MM.1S (cell line): ENCODE data around the gene SIRT6.

Experiments used
- DNase-seq: peaks from one replicate; pipeline ENCODE4 v3.0.0-alpha.2; 2015
- H2AFZ ChIP-seq: fragments of 300-600 bp; sonication (generic); 2 replicates; pipeline ENCODE4 v1.6.0; 2016; ENCODE audit warnings: antibody characterized with exemption, low read length
- H3F3A ChIP-seq: fragments of 300-600 bp; sonication (generic); 2 replicates; pipeline ENCODE4 v1.6.1; 2016; ENCODE audit warnings: mild to moderate bottlenecking, antibody characterized with exemption, low read length, moderate library complexity, mixed read lengths; ENCODE audit not compliant: insufficient read depth
- H3K27ac ChIP-seq: fragments of 300-600 bp; sonication (generic); 2 replicates; pipeline ENCODE4 v1.5.1; 2016; ENCODE audit warnings: mild to moderate bottlenecking, low read length
- H3K27me3 ChIP-seq: fragments of 300-600 bp; sonication (generic); replicated peaks from 2 replicates; pipeline ENCODE4 v1.6.0; 2016; ENCODE audit warnings: low read length; ENCODE audit not compliant: insufficient read depth
- H3K36me3 ChIP-seq: fragments of 300-600 bp; sonication (generic); replicated peaks from 2 replicates; pipeline ENCODE4 v1.6.1; 2016; ENCODE audit warnings: mild to moderate bottlenecking, low read length, mixed read lengths; ENCODE audit not compliant: insufficient read depth
- H3K4me1 ChIP-seq: fragments of 300-600 bp; sonication (generic); 2 replicates; pipeline ENCODE4 v1.6.1; 2016; ENCODE audit warnings: low read length, mixed read lengths
- H3K4me2 ChIP-seq: fragments of 300-600 bp; sonication (generic); 2 replicates; pipeline ENCODE4 v1.6.0; 2016; ENCODE audit warnings: low read depth, low read length
- H3K4me3 ChIP-seq: fragments of 300-600 bp; sonication (generic); 2 replicates; pipeline ENCODE4 v1.5.1; 2016; ENCODE audit warnings: low read length, mixed read lengths
- H3K79me2 ChIP-seq: fragments of 300-600 bp; sonication (generic); 2 replicates; pipeline ENCODE4 v1.6.1; 2016; ENCODE audit warnings: mixed run types, low read length, mixed read lengths
- H3K9ac ChIP-seq: fragments of 300-600 bp; sonication (generic); 2 replicates; pipeline ENCODE4 v1.6.1; 2016; ENCODE audit warnings: low read length, mixed read lengths
- H3K9me2 ChIP-seq: fragments of 300-600 bp; sonication (generic); replicated peaks from 2 replicates; pipeline ENCODE4 v1.6.1; 2016; ENCODE audit warnings: mild to moderate bottlenecking, low read length, mixed read lengths; ENCODE audit not compliant: insufficient read depth
- H3K9me3 ChIP-seq: fragments of 300-600 bp; sonication (generic); replicated peaks from 2 replicates; pipeline ENCODE4 v1.6.1; 2016; ENCODE audit warnings: mild to moderate bottlenecking, low read length, mixed read lengths; ENCODE audit not compliant: insufficient read depth
- H4K20me1 ChIP-seq: fragments of 300-600 bp; sonication (generic); 2 replicates; pipeline ENCODE4 v1.6.1; 2016; ENCODE audit warnings: mild to moderate bottlenecking, low read length, moderate library complexity, mixed read lengths; ENCODE audit not compliant: insufficient read depth
- CTCF ChIP-seq: fragments of 300-600 bp; sonication (generic); IDR thresholded peaks from 2 replicates; pipeline ENCODE4 v1.5.1; 2016; ENCODE audit warnings: antibody characterized with exemption, low read length, mixed read lengths
- EZH2 ChIP-seq: fragments of 300-600 bp; sonication (generic); optimal IDR thresholded peaks from 2 replicates; pipeline ENCODE3; 2017; ENCODE audit warnings: low read depth, mild to moderate bottlenecking, antibody characterized with exemption, low read length, mixed read lengths
- EZH2phosphoT487 ChIP-seq: fragments of 300-600 bp; sonication (generic); IDR thresholded peaks from 2 replicates; pipeline ENCODE4 v1.6.1; 2018; ENCODE audit warnings: antibody characterized with exemption, low read length

SIRT6 gene

GRCh38 chr19:4172861-4173473 is 9.4 kb downstream of the SIRT6 start:
- Histone ChIP-seq H3K9ac (no peak overlapping the region), H4K20me1 (peaks cover 7% of the 10 kb centered on the region; the same call in 1 of the 2 replicates), H3K36me3 (no peaks in the 10 kb centered on the region), H2AFZ (no peak overlapping the region), H3K27ac (no peak overlapping the region), H3K4me3 (no peak overlapping the region), H3K4me1 (no peaks in the 10 kb centered on the region), H3K79me2 (no peaks in the 10 kb centered on the region), H3K27me3 (peaks cover 48% of the 10 kb centered on the region), H3K9me3 (no peaks in the 10 kb centered on the region), H3K9me2 (no peaks in the 10 kb centered on the region), H3F3A (no peaks in the 10 kb centered on the region), H3K4me2 (no peak overlapping the region)
- peak; percentile 49 for DNase-seq
- TF ChIP-seq CTCF = no peak
- no peak for TF ChIP-seq EZH2
- TF ChIP-seq EZH2phosphoT487 = no peak

- Histone ChIP-seq H3K9me2 (no peaks in the 10 kb centered on the region), H3K9me3 (no peaks in the 10 kb centered on the region), H3K4me3 (no peak overlapping the region), H3K79me2 (no peaks in the 10 kb centered on the region), H3K4me1 (no peaks in the 10 kb centered on the region), H4K20me1 (peaks cover 7% of the 10 kb centered on the region; the same call in 1 of the 2 replicates), H3F3A (no peaks in the 10 kb centered on the region), H3K27me3 (peaks cover 57% of the 10 kb centered on the region), H3K4me2 (no peak overlapping the region), H2AFZ (no peak overlapping the region), H3K9ac (no peak overlapping the region), H3K27ac (no peak overlapping the region), H3K36me3 (no peaks in the 10 kb centered on the region)
- TF ChIP-seq EZH2phosphoT487 = no peak
- TF ChIP-seq EZH2 = no peak
- TF ChIP-seq CTCF = no peak
- no peak for DNase-seq
Measured at GRCh38 chr19:4171676-4172075, 10.7 kb downstream of the SIRT6 start.

- H3K9ac ChIP-seq = no peak overlapping the region
- no peak for DNase-seq
- peaks cover 93% of the 10 kb centered on the region for H3K27me3 ChIP-seq
- no peak overlapping the region for H3K4me2 ChIP-seq
- no peaks in the 10 kb centered on the region for H3K4me1 ChIP-seq
- no peak overlapping the region for H2AFZ ChIP-seq
- TF ChIP-seq EZH2 (no peak), EZH2phosphoT487 (no peak), CTCF (no peak)
- no peaks in the 10 kb centered on the region for H3K36me3 ChIP-seq
- no peaks in the 10 kb centered on the region for H4K20me1 ChIP-seq
- H3K79me2 ChIP-seq = no peaks in the 10 kb centered on the region
- no peaks in the 10 kb centered on the region for H3K9me2 ChIP-seq
- no peaks in the 10 kb centered on the region for H3K9me3 ChIP-seq
- H3K4me3 ChIP-seq = no peak overlapping the region
- H3F3A ChIP-seq = no peaks in the 10 kb centered on the region
- no peak overlapping the region for H3K27ac ChIP-seq
Measured at GRCh38 chr19:4164262-4164661, 18.1 kb downstream of the SIRT6 start.
